A673 (cell line): ENCODE data around the gene HEYL. TPM values are rescaled to one million over a fixed set of nuclear protein-coding genes. Genes with fewer than 3 reads are reported as not detected.

Source experiments
- BruUV-seq: library from RNA; stranded (reverse); fragments of 400-500 nt; replicated peaks from 2 replicates; lab custom pipeline; 2021; lab: Mats Ljungman, UMichigan
- CTCF ChIA-PET: fragments of 300-600 bp; sonication (Branson Sonifier 250); formaldehyde crosslinking; loops from one replicate; lab custom pipeline; 2022; ENCODE audit warnings: antibody characterized with exemption; lab: Charles Lee
- POLR2A ChIA-PET: fragments of 300-600 bp; sonication (Branson Sonifier 250); formaldehyde crosslinking; loops from one replicate; lab custom pipeline; 2022; ENCODE audit warnings: antibody characterized with exemption; ENCODE audit not compliant: low non-redundant PET; lab: Charles Lee
- DNase-seq: peaks from one replicate; pipeline ENCODE4 v3.0.0-alpha.2; 2015; ENCODE audit warnings: low spot score
- H3K27ac ChIP-seq: fragments of 200-600 bp; sonication (generic); 2 replicates; pipeline ENCODE4 v1.5.1; 2016; ENCODE audit warnings: mixed run types, low read depth, mild to moderate bottlenecking, mixed read lengths, antibody characterized with exemption, low read length; ENCODE audit not compliant: poor library complexity, severe bottlenecking
- H3K27me3 ChIP-seq: fragments of 200-600 bp; sonication (generic); replicated peaks from 2 replicates; pipeline ENCODE4 v1.6.1; 2017; ENCODE audit warnings: mixed run types, low read depth, mild to moderate bottlenecking, mixed read lengths, antibody characterized with exemption, low read length; ENCODE audit not compliant: insufficient read depth, poor library complexity
- H3K36me3 ChIP-seq: fragments of 200-600 bp; sonication (generic); 2 replicates; pipeline ENCODE4 v1.6.1; 2016; ENCODE audit warnings: mixed run types, mild to moderate bottlenecking, mixed read lengths, antibody characterized with exemption, low read length; ENCODE audit not compliant: insufficient read depth, poor library complexity, severe bottlenecking
- H3K4me1 ChIP-seq: fragments of 200-600 bp; sonication (generic); 2 replicates; pipeline ENCODE4 v1.6.1; 2017; ENCODE audit warnings: mixed run types, mild to moderate bottlenecking, mixed read lengths, antibody characterized with exemption, low read length; ENCODE audit not compliant: insufficient read depth, poor library complexity, severe bottlenecking
- H3K4me3 ChIP-seq: fragments of 200-600 bp; sonication (generic); 2 replicates; pipeline ENCODE4 v1.5.1; 2016; ENCODE audit warnings: low read depth, mixed run types, mild to moderate bottlenecking, mixed read lengths, low read length; ENCODE audit not compliant: poor library complexity, severe bottlenecking
- H3K9me3 ChIP-seq: fragments of 200-600 bp; sonication (generic); 2 replicates; pipeline ENCODE4 v1.6.1; 2016; ENCODE audit warnings: mixed run types, low read depth, mild to moderate bottlenecking, mixed read lengths, antibody characterized with exemption, low read length; ENCODE audit not compliant: poor library complexity, severe bottlenecking
- CTCF ChIP-seq: fragments of 300-800, 200-600 bp; sonication (generic); conservative IDR thresholded peaks from 2 replicates; pipeline ENCODE4 v1.5.1; 2017; ENCODE audit warnings: low read depth, mild to moderate bottlenecking, antibody characterized with exemption, low read length, moderate library complexity, mixed read lengths
- EZH2 ChIP-seq: fragments of 200-600 bp; sonication (generic); IDR thresholded peaks from 2 replicates; pipeline ENCODE4 v1.6.1; 2017; ENCODE audit warnings: borderline replicate concordance, low read depth, mild to moderate bottlenecking, mixed read lengths, antibody characterized with exemption, low read length; ENCODE audit not compliant: poor library complexity, severe bottlenecking
- intact Hi-C: fragments of 100-400 bp; cut with micrococcal nuclease; formaldehyde crosslinking; loops from one replicate; pipeline ENCODE4 v1.10.0; 2022; ENCODE audit not compliant: unreplicated experiment
- total RNA-seq: library from RNA; stranded (reverse); gene quantifications from 2 replicates; pipeline ENCODE4 v1.2.3, GENCODE V29; 2021

HEYL gene
- total RNA-seq, 1 experiment from 2014 or later = 0.77 TPM

GRCh38 chr1:39631361-39632322, 7.8 kb downstream of the HEYL start:
- no peak overlapping the region for H3K4me3 ChIP-seq
- no TSS peak for BruUV-seq
- DNase-seq = no peak
- H3K9me3 ChIP-seq = no peaks in the 10 kb centered on the region
- ChIA-PET CTCF (no interaction called here), POLR2A (no interaction called here)
- H3K27me3 ChIP-seq = no peaks in the 10 kb centered on the region
- peaks cover 11% of the 10 kb centered on the region for H3K4me1 ChIP-seq
- H3K36me3 ChIP-seq = no peaks in the 10 kb centered on the region
- no peak overlapping the region for H3K27ac ChIP-seq
- no peak for TF ChIP-seq CTCF
- no peak for TF ChIP-seq EZH2
- intact Hi-C loops = no loop called here

GRCh38 chr1:39628807-39629350, 10.6 kb downstream of the HEYL start:
- no TSS peak for BruUV-seq
- H3K9me3 ChIP-seq = no peaks in the 10 kb centered on the region
- H3K27ac ChIP-seq = no peak overlapping the region
- ChIA-PET POLR2A (no interaction called here), CTCF (no interaction called here)
- H3K27me3 ChIP-seq = no peaks in the 10 kb centered on the region
- no peak overlapping the region for H3K4me3 ChIP-seq
- H3K4me1 ChIP-seq = no peaks in the 10 kb centered on the region
- H3K36me3 ChIP-seq = no peaks in the 10 kb centered on the region
- TF ChIP-seq CTCF (no peak), EZH2 (no peak)
- intact Hi-C loops = no loop called here
- no peak for DNase-seq

- ChIA-PET POLR2A (no interaction called here), CTCF (no interaction called here)
- TF ChIP-seq EZH2 (no peak), CTCF (no peak)
- H3K36me3 ChIP-seq = no peaks in the 10 kb centered on the region
- H3K27ac ChIP-seq = no peak overlapping the region
- intact Hi-C loops = no loop called here
- no peaks in the 10 kb centered on the region for H3K27me3 ChIP-seq
- H3K4me3 ChIP-seq = no peak overlapping the region
- no peaks in the 10 kb centered on the region for H3K9me3 ChIP-seq
- no peak for DNase-seq
- BruUV-seq = no TSS peak
- H3K4me1 ChIP-seq = no peaks in the 10 kb centered on the region
Measured at GRCh38 chr1:39626646-39627045, 12.8 kb downstream of the HEYL start.
